H1 (cell line): ENCODE data around the gene DLK2. TPM values are rescaled to one million over a fixed set of nuclear protein-coding genes. Genes with fewer than 3 reads are reported as not detected.

Experiments
- CTCF ChIA-PET: fragments of 300-600 bp; sonication (Branson Sonifier 250); formaldehyde crosslinking; loops from one replicate; lab custom pipeline; 2021; ENCODE audit not compliant: partially characterized antibody; lab: Charles Lee
- POLR2A ChIA-PET: fragments of 300-600 bp; sonication (Branson Sonifier 250); formaldehyde crosslinking; loops from one replicate; lab custom pipeline; 2021; ENCODE audit warnings: inconsistent platforms; ENCODE audit not compliant: partially characterized antibody; lab: Charles Lee
- DNase-seq, 2 experiments: peaks; one replicate each; pipeline versions ENCODE4 v3.0.0 to v3.0.0-alpha.2; 2010 to 2022; ENCODE audit warnings: low spot score in 2 of 2, low read depth in 1 of 2, mixed read lengths in 1 of 2
- FAIRE-seq: peaks from 2 replicates; lab custom pipeline; 2011; peaks lifted over from hg19 to GRCh38; lab: Jason Lieb, UNC
- H2AFZ ChIP-seq: 2 replicates; pipeline ENCODE4 v1.8.1; 2012; ENCODE audit warnings: low read length, inconsistent platforms
- H2AK5ac ChIP-seq: 2 replicates; pipeline ENCODE4 v1.6.1; 2013; ENCODE audit warnings: low read depth, low read length
- H2BK120ac ChIP-seq: replicated peaks from 2 replicates; pipeline ENCODE3; 2013; ENCODE audit warnings: low read depth, low read length, inconsistent platforms
- H2BK12ac ChIP-seq: 2 replicates; pipeline ENCODE4 v1.6.1; 2013; ENCODE audit warnings: low read depth, low read length
- H2BK15ac ChIP-seq: 2 replicates; pipeline ENCODE4 v1.6.1; 2013; ENCODE audit warnings: low read length
- H2BK20ac ChIP-seq: 2 replicates; pipeline ENCODE4 v1.6.1; 2013; ENCODE audit warnings: low read length
- H2BK5ac ChIP-seq: 2 replicates; pipeline ENCODE4 v1.6.1; 2013; ENCODE audit warnings: low read depth, low read length
- H3K14ac ChIP-seq: 2 replicates; pipeline ENCODE4 v1.6.1; 2013; ENCODE audit warnings: inconsistent platforms; ENCODE audit not compliant: insufficient read length
- H3K18ac ChIP-seq: 2 replicates; pipeline ENCODE4 v1.6.1; 2013; ENCODE audit warnings: low read length; ENCODE audit errors: extremely low read depth
- H3K23ac ChIP-seq: 2 replicates; pipeline ENCODE4 v1.6.1; 2013; ENCODE audit warnings: inconsistent platforms; ENCODE audit not compliant: insufficient read length
- H3K23me2 ChIP-seq: 2 replicates; pipeline ENCODE4 v1.6.1; 2013; ENCODE audit warnings: low read depth, low read length
- H3K27ac ChIP-seq: 2 replicates; pipeline ENCODE4 v1.6.1; 2011; ENCODE audit warnings: low read depth, low read length, inconsistent platforms
- H3K27me3 ChIP-seq, 4 experiments: replicated peaks in 1 of 4; 1 replicate in 1 of 4; 2 replicates in 3 of 4; pipeline versions ENCODE4 v1.6.1 to v1.8.1; 2011 to 2013; ENCODE audit warnings: low read length in 3 of 4, mild to moderate bottlenecking in 3 of 4, inconsistent platforms in 2 of 4, mixed read lengths in 2 of 4, moderate library complexity in 1 of 4; ENCODE audit not compliant: control insufficient read depth in 3 of 4, insufficient read depth in 3 of 4; ENCODE audit errors: extremely low read depth in 1 of 4
- H3K36me3 ChIP-seq, 4 experiments: 2 replicates each; pipeline versions ENCODE4 v1.6.1 to v1.8.1; 2011 to 2013; ENCODE audit warnings: mild to moderate bottlenecking in 4 of 4, low read length in 3 of 4, moderate library complexity in 2 of 4, control low read depth in 1 of 4, inconsistent platforms in 1 of 4; ENCODE audit not compliant: insufficient read depth in 4 of 4, control insufficient read depth in 2 of 4
- H3K4ac ChIP-seq: replicated peaks from 2 replicates; pipeline ENCODE3; 2013; ENCODE audit warnings: low read length, low read depth, mixed read lengths, inconsistent platforms; ENCODE audit not compliant: insufficient read length
- H3K4me1 ChIP-seq, 4 experiments: replicated peaks in 1 of 4; 1 replicate in 1 of 4; 2 replicates in 3 of 4; pipeline versions ENCODE4 v1.6.1 to v1.8.1; 2011 to 2013; ENCODE audit warnings: low read length in 3 of 4, inconsistent platforms in 2 of 4, mixed read lengths in 1 of 4; ENCODE audit not compliant: insufficient read depth in 4 of 4, control insufficient read depth in 3 of 4
- H3K4me2 ChIP-seq, 2 experiments: 2 replicates each; pipeline versions ENCODE4 v1.6.1 to v1.8.1; 2011 to 2013; ENCODE audit warnings: low read depth in 2 of 2, low read length in 2 of 2, control low read depth in 1 of 2, inconsistent platforms in 1 of 2, mild to moderate bottlenecking in 1 of 2; ENCODE audit not compliant: insufficient read depth in 1 of 2
- H3K4me3 ChIP-seq, 4 experiments: fragments of 200-600, 300-600 bp in 1 of 4; sonication (generic), shearing (Covaris generic), sonication (Bioruptor Twin) in 1 of 4; 2 replicates each; pipeline versions ENCODE4 v1.5.1 to v1.8.1; 2011 to 2016; ENCODE audit warnings: low read length in 4 of 4, low read depth in 3 of 4, control low read depth in 2 of 4, inconsistent platforms in 2 of 4, mild to moderate bottlenecking in 2 of 4, mixed read lengths in 1 of 4, moderate library complexity in 1 of 4; ENCODE audit not compliant: insufficient read depth in 2 of 4; ENCODE audit errors: extremely low read depth in 1 of 4
- H3K56ac ChIP-seq: replicated peaks from 2 replicates; pipeline ENCODE3; 2013; ENCODE audit warnings: low read depth, mild to moderate bottlenecking, mixed read lengths, low read length, inconsistent platforms; ENCODE audit not compliant: insufficient read length
- H3K79me1 ChIP-seq: 2 replicates; pipeline ENCODE4 v1.6.1; 2013; ENCODE audit warnings: low read depth, low read length, control low read depth
- H3K79me2 ChIP-seq, 2 experiments: 2 replicates each; pipeline versions ENCODE4 v1.6.1 to v1.8.1; 2012 to 2013; ENCODE audit warnings: low read length in 2 of 2, mild to moderate bottlenecking in 2 of 2, inconsistent platforms in 1 of 2; ENCODE audit not compliant: insufficient read depth in 2 of 2, control insufficient read depth in 1 of 2
- H3K9ac ChIP-seq, 4 experiments: replicated peaks in 1 of 4; 1 replicate in 1 of 4; 2 replicates in 3 of 4; pipeline versions ENCODE4 v1.6.1 to v1.8.1; 2011 to 2013; ENCODE audit warnings: low read depth in 3 of 4, low read length in 3 of 4, control low read depth in 2 of 4, mild to moderate bottlenecking in 2 of 4, moderate library complexity in 2 of 4, inconsistent platforms in 1 of 4; ENCODE audit errors: extremely low read depth in 1 of 4
- H3K9me3 ChIP-seq, 2 experiments: 2 replicates each; pipeline versions ENCODE4 v1.6.1 to v1.8.1; 2012 to 2013; ENCODE audit warnings: mild to moderate bottlenecking in 2 of 2, moderate library complexity in 2 of 2, control low read depth in 1 of 2, inconsistent platforms in 1 of 2, low read depth in 1 of 2, low read length in 1 of 2, mixed read lengths in 1 of 2; ENCODE audit not compliant: insufficient read depth in 2 of 2
- H4K20me1 ChIP-seq, 2 experiments: replicated peaks in 1 of 2; 2 replicates each; pipeline versions ENCODE3 to v1.8.1; 2011 to 2013; ENCODE audit warnings: inconsistent platforms in 2 of 2, low read length in 2 of 2, mild to moderate bottlenecking in 1 of 2; ENCODE audit not compliant: insufficient read depth in 2 of 2, control insufficient read depth in 1 of 2
- H4K5ac ChIP-seq: 2 replicates; pipeline ENCODE4 v1.6.1; 2013; ENCODE audit warnings: low read length, low read depth, mixed read lengths, inconsistent platforms; ENCODE audit not compliant: insufficient read length
- H4K8ac ChIP-seq: 2 replicates; pipeline ENCODE4 v1.8.0; 2013; ENCODE audit warnings: mild to moderate bottlenecking, moderate library complexity, low read length, inconsistent platforms; ENCODE audit not compliant: insufficient read depth; ENCODE audit errors: extremely low read depth
- H4K91ac ChIP-seq: replicated peaks from 2 replicates; pipeline ENCODE3; 2013; ENCODE audit warnings: low read length, mixed read lengths, inconsistent platforms; ENCODE audit not compliant: insufficient read length
- BACH1 ChIP-seq: IDR thresholded peaks from 2 replicates; pipeline ENCODE4 v1.6.1; 2012; ENCODE audit warnings: low read length, improper control_type of control experiment
- CBX8 ChIP-seq: fragments of 300-800, 300-1000 bp; sonication (generic); IDR thresholded peaks from 2 replicates; pipeline ENCODE4 v1.7.1; 2016; ENCODE audit warnings: low read depth, low read length, borderline replicate concordance
- CHD2 ChIP-seq: IDR thresholded peaks from 2 replicates; pipeline ENCODE4 v1.6.1; 2012; ENCODE audit warnings: low read length, improper control_type of control experiment
- HDAC2 ChIP-seq, 2 experiments: fragments of 300-600 bp in 1 of 2; sonication (generic) in 1 of 2; IDR thresholded peaks; 2 replicates each; pipeline ENCODE4 v1.6.1; 2011 to 2012; ENCODE audit warnings: low read depth in 2 of 2, low read length in 2 of 2, mild to moderate bottlenecking in 2 of 2, moderate library complexity in 2 of 2, borderline replicate concordance in 1 of 2, inconsistent platforms in 1 of 2
- JUN ChIP-seq: IDR thresholded peaks from 2 replicates; pipeline ENCODE4 v1.6.1; 2011; ENCODE audit warnings: low read depth, mild to moderate bottlenecking, improper control_type of control experiment, low read length
- KDM4A ChIP-seq: IDR thresholded peaks from one replicate; pipeline ENCODE4 v1.7.1; 2012; ENCODE audit warnings: low read depth, mild to moderate bottlenecking, moderate library complexity, low read length, inconsistent platforms; ENCODE audit not compliant: severe bottlenecking
- NRF1 ChIP-seq: IDR thresholded peaks from 2 replicates; pipeline ENCODE4 v1.6.1; 2011; ENCODE audit warnings: mild to moderate bottlenecking, low read depth, low read length, improper control_type of control experiment
- SAP30 ChIP-seq: fragments of 300-600 bp; sonication (generic); IDR thresholded peaks from 2 replicates; pipeline ENCODE4 v1.7.1; 2012; ENCODE audit warnings: low read length, moderate library complexity, mild to moderate bottlenecking, inconsistent platforms; ENCODE audit not compliant: insufficient read depth, insufficient replicate concordance
- SP2 ChIP-seq: IDR thresholded peaks from 2 replicates; pipeline ENCODE4 v1.6.1; 2012; ENCODE audit warnings: mild to moderate bottlenecking, low read length, inconsistent platforms
- WGBS, 2 experiments: shearing (Covaris generic) in 1 of 2; methylation state at CpG; one replicate each; pipeline versions ENCODE4 v1.1.6 to v1.1.7; 2013 to 2015; ENCODE audit warnings: low lambda C conversion rate in 2 of 2, mixed read lengths in 2 of 2, inconsistent platforms in 1 of 2, low coverage in 1 of 2, missing lambda C conversion rate in 1 of 2; ENCODE audit not compliant: insufficient replicate concordance in 2 of 2, insufficient coverage in 1 of 2, insufficient read length in 1 of 2; ENCODE audit errors: extremely low coverage in 1 of 2, missing lambda C conversion rate in 1 of 2; 5-methylcytosine and 5-hydroxymethylcytosine counted together
- polyA plus RNA-seq, 7 experiments: library from polyadenylated mRNA; depleted of rRNA in 3 of 7; stranded (reverse) in 5 of 7; unstranded in 2 of 7; fragments of >200 nt in 5 of 7; fragments of 200-250 nt in 2 of 7; gene quantifications; 1 replicate in 5 of 7; 2 replicates in 1 of 7; 4 replicates in 1 of 7; pipeline versions ENCODE4 v1.2.1 to v1.2.3, GENCODE V29; 2011 to 2013; ENCODE audit warnings: missing spikeins in 2 of 7, mixed read lengths in 2 of 7
- total RNA-seq: library from RNA; stranded (reverse); fragmentation: NEBNext Ultra II Directional; extraction: Animal tissue kit (Norgen Biotek cat#: 25700); gene quantifications from 2 replicates; pipeline ENCODE4 v1.2.1, GENCODE V29; 2021

Gene DLK2
- total and polyA plus RNA-seq, 2 of the 8 experiments (the other 6 are each of a cell fraction or from before 2014, with no cell fraction given): 0.37 to 0.80 TPM

DNA sequence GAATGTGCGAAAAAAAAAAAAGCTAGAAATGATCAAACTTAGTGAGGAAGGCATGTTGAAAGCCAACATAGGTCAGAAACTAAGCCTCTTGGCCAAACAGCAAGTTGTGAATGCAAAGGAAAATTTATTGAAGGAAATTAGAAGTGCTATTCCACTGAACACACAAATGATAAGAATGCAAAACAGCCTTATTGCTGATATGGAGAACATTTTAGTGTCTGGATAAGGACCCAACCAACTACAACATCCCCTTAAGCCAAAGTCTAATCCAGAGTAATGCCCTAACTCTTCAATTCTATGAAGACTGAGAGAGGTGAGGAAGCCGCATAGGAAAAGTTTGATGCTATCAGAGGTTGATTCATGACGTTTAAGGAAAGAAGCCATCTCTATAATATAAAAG, 33.5 kb downstream of the DLK2 start:
- no peaks in the 10 kb centered on the region for H3K79me2 ChIP-seq
- no peaks in the 10 kb centered on the region for H3K36me3 ChIP-seq
- CTCF ChIA-PET: interaction anchor here (1.7 to 2.2 kb wide), 2 partner anchors 33 to 113 kb away, joined by 4 to 8 read pairs; partner anchors contain the start of gene CRIP3
- H2BK20ac ChIP-seq: no peak overlapping the region
- no peak overlapping the region for H3K56ac ChIP-seq
- no peak overlapping the region for H2BK15ac ChIP-seq
- no peak overlapping the region for H3K18ac ChIP-seq
- H3K14ac ChIP-seq: no peak overlapping the region
- no peak overlapping the region for H2AK5ac ChIP-seq
- no peak overlapping the region for H2BK5ac ChIP-seq
- no peaks in the 10 kb centered on the region; a peak in 1 of 7 replicates for H3K27me3 ChIP-seq
- TF ChIP-seq CHD2: no peak
- no peak for TF ChIP-seq SAP30
- no peak for TF ChIP-seq BACH1
- no peak for TF ChIP-seq HDAC2 (IDR thresholded peaks at IDR 0.05; ENCODE audit: borderline replicate concordance in 1 of 2, low read depth in 2 of 2, low read length in 2 of 2)
- TF ChIP-seq JUN: no peak
- TF ChIP-seq KDM4A: no peak
- TF ChIP-seq SP2: no peak
- TF ChIP-seq CBX8: no peak
- TF ChIP-seq NRF1: no peak
- peaks cover 0 to 4% of the 10 kb centered on the region in 2 experiments; a peak in 1 of 4 replicates for H3K9me3 ChIP-seq
- no peak overlapping the region for H2BK120ac ChIP-seq
- FAIRE-seq (no peak), DNase-seq (no peak)
- H4K5ac ChIP-seq: no peak overlapping the region
- H3K9ac ChIP-seq: no peak overlapping the region
- no peak overlapping the region for H2BK12ac ChIP-seq
- no peak overlapping the region for H3K27ac ChIP-seq
- POLR2A ChIA-PET: interaction anchor here (1.0 to 2.7 kb wide), 2 partner anchors 8 to 12 kb away, joined by 4 to 6 read pairs; no protein-coding TSS in a partner anchor
- H3K4me2 ChIP-seq: no peak overlapping the region
- no peak overlapping the region for H2AFZ ChIP-seq
- H4K91ac ChIP-seq: no peak overlapping the region
- H3K4me1 ChIP-seq: no peaks in the 10 kb centered on the region
- no peaks in the 10 kb centered on the region for H3K79me1 ChIP-seq
- H4K8ac ChIP-seq: no peak overlapping the region
- no peaks in the 10 kb centered on the region for H3K23me2 ChIP-seq
- no peaks in the 10 kb centered on the region for H4K20me1 ChIP-seq
- no peak overlapping the region for H3K4ac ChIP-seq
- no peak overlapping the region for H3K23ac ChIP-seq
- H3K4me3 ChIP-seq: no peak overlapping the region
- 83% methylated on average over 2 of the region's 3 CpGs; no CpG with 5 or more reads in 1 of the 2 experiments for WGBS, 2 experiments
